Measurements from ENCODE around the gene LIG1.

LIG1 gene

GRCh38 chr19:48210005-48210404 lies 39.9 kb upstream of the LIG1 start:
- TF ChIP-seq CTCF (conservative IDR thresholded peaks at IDR 0.05; ENCODE audit: low read depth, low read length) = no peak
- H3K27me3 ChIP-seq (ENCODE audit: insufficient read depth, low read depth) = no peaks in the 10 kb centered on the region
- peaks cover 2% of the 10 kb centered on the region for H3K4me1 ChIP-seq (ENCODE audit: low read depth, poor library complexity, severe bottlenecking)
- no peak overlapping the region for H2AFZ ChIP-seq (ENCODE audit: low read depth)
- H4K20me1 ChIP-seq (ENCODE audit: insufficient read depth) = no peaks in the 10 kb centered on the region
- H3K79me2 ChIP-seq (ENCODE audit: insufficient read depth, low read depth) = no peaks in the 10 kb centered on the region
- H3K4me3 ChIP-seq (IDR thresholded peaks at IDR 0.05; ENCODE audit: insufficient read depth, low read depth, low read length) = no peak overlapping the region
- no peak overlapping the region for H3K27ac ChIP-seq
- H3K9ac ChIP-seq = no peak overlapping the region
- H3K4me2 ChIP-seq = no peak overlapping the region
- H3K36me3 ChIP-seq (ENCODE audit: insufficient read depth) = no peaks in the 10 kb centered on the region

GRCh38 chr19:48206397-48207093 lies 36.4 kb upstream of the LIG1 start:
- H3K4me3 ChIP-seq (IDR thresholded peaks at IDR 0.05; ENCODE audit: insufficient read depth, low read depth, low read length) = no peak overlapping the region
- H3K9ac ChIP-seq = no peak overlapping the region
- TF ChIP-seq CTCF (conservative IDR thresholded peaks at IDR 0.05; ENCODE audit: low read depth, low read length) = no peak
- H3K79me2 ChIP-seq (ENCODE audit: insufficient read depth, low read depth) = no peaks in the 10 kb centered on the region
- H3K4me1 ChIP-seq (ENCODE audit: low read depth, poor library complexity, severe bottlenecking) = peaks cover 12% of the 10 kb centered on the region
- no peaks in the 10 kb centered on the region for H3K36me3 ChIP-seq (ENCODE audit: insufficient read depth)
- no peak overlapping the region for H3K4me2 ChIP-seq
- H3K27ac ChIP-seq = no peak overlapping the region
- H2AFZ ChIP-seq (ENCODE audit: low read depth) = no peak overlapping the region
- H3K27me3 ChIP-seq (ENCODE audit: insufficient read depth, low read depth) = no peaks in the 10 kb centered on the region
- no peaks in the 10 kb centered on the region for H4K20me1 ChIP-seq (ENCODE audit: insufficient read depth)

- Histone ChIP-seq H3K9ac (peak overlapping the region; percentile 49; the same call in 1 of the 2 replicates), H3K4me3 (IDR thresholded peaks at IDR 0.05; ENCODE audit: insufficient read depth, low read depth, low read length) (no peak overlapping the region), H3K4me1 (ENCODE audit: low read depth, poor library complexity, severe bottlenecking) (peaks cover 12% of the 10 kb centered on the region), H4K20me1 (ENCODE audit: insufficient read depth) (no peaks in the 10 kb centered on the region), H3K36me3 (ENCODE audit: insufficient read depth) (no peaks in the 10 kb centered on the region), H3K27ac (peak overlapping the region; percentile 25), H3K4me2 (peak overlapping the region; percentile 41), H3K27me3 (ENCODE audit: insufficient read depth, low read depth) (no peaks in the 10 kb centered on the region), H2AFZ (ENCODE audit: low read depth) (peak overlapping the region; percentile 89), H3K79me2 (ENCODE audit: insufficient read depth, low read depth) (no peaks in the 10 kb centered on the region)
- TF ChIP-seq CTCF (conservative IDR thresholded peaks at IDR 0.05; ENCODE audit: low read depth, low read length) = no peak
These were observed 33.9 kb upstream of the LIG1 start for GRCh38 chr19:48203794-48204628.

GRCh38 chr19:48203222-48203793 lies 33.2 kb upstream of the LIG1 start:
- Histone ChIP-seq H3K36me3 (ENCODE audit: insufficient read depth) (no peaks in the 10 kb centered on the region), H4K20me1 (ENCODE audit: insufficient read depth) (no peaks in the 10 kb centered on the region), H3K4me1 (ENCODE audit: low read depth, poor library complexity, severe bottlenecking) (peaks cover 12% of the 10 kb centered on the region), H3K27me3 (ENCODE audit: insufficient read depth, low read depth) (no peaks in the 10 kb centered on the region), H3K4me2 (peak overlapping the region; percentile 41), H3K27ac (peak overlapping the region; percentile 25), H2AFZ (ENCODE audit: low read depth) (peak overlapping the region; percentile 89), H3K9ac (peak overlapping the region; percentile 49; the same call in 1 of the 2 replicates), H3K79me2 (ENCODE audit: insufficient read depth, low read depth) (no peaks in the 10 kb centered on the region), H3K4me3 (IDR thresholded peaks at IDR 0.05; ENCODE audit: insufficient read depth, low read depth, low read length) (no peak overlapping the region)
- TF ChIP-seq CTCF (conservative IDR thresholded peaks at IDR 0.05; ENCODE audit: low read depth, low read length) = no peak
